ENCODE results near the gene ZNF837. TPM values are rescaled to one million over a fixed set of nuclear protein-coding genes. Genes with fewer than 3 reads are reported as not detected.
A peak's percentile ranks its signal among the peaks of the same experiment; 100 is the strongest.
"Not testable (repeated sequence)": the region's sequence is repeated elsewhere in the genome, so short reads cannot be mapped to it uniquely, and the experiment has no call there.

Gene ZNF837
- polyA plus RNA-seq, 1 donor = 1.6 TPM

GRCh38 chr19:58395979-58396627, 15.3 kb upstream of the ZNF837 start:
- DNase-seq = no peak

- DNase-seq = no peak
These were observed 14.6 kb upstream of the ZNF837 start, which contains the start of gene RNF225 for GRCh38 chr19:58395220-58395978. Gene RNF225, plus strand, starts transcription at chr19:58395656. Its CDS starts 434 bp downstream, at chr19:58396090.

GRCh38 chr19:58394821-58395219, 14.0 kb upstream of the ZNF837 start:
- no peak for DNase-seq

- no peak for DNase-seq
These were observed 12.8 kb upstream of the ZNF837 start for GRCh38 chr19:58393725-58394033.

- no peak for DNase-seq
These were observed 12.3 kb upstream of the ZNF837 start for GRCh38 chr19:58392945-58393724.

- DNase-seq = no peak
These were observed 7.3 kb upstream of the ZNF837 start for GRCh38 chr19:58388175-58388526.

GRCh38 chr19:58387338-58388174, 6.7 kb upstream of the ZNF837 start:
- no peak for DNase-seq

GRCh38 chr19:58386576-58387337, 5.9 kb upstream of the ZNF837 start, which contains the start of gene RPS5:
Gene RPS5, plus strand, starts transcription at chr19:58387269. Its CDS starts 869 bp downstream, at chr19:58388138.
- peak; percentile 97 for DNase-seq

GRCh38 chr19:58385891-58386575, 5.2 kb upstream of the ZNF837 start:
- no peak for DNase-seq

- DNase-seq = no peak
These were observed 4.6 kb upstream of the ZNF837 start for GRCh38 chr19:58385313-58385890.

- no peak for DNase-seq
These were observed 2.3 kb upstream of the ZNF837 start for GRCh38 chr19:58382997-58383603.

GRCh38 chr19:58381460-58382212, 806 bp upstream of the ZNF837 start:
- no peak for DNase-seq

GRCh38 chr19:58380037-58380661, 681 bp downstream of the ZNF837 start:
- no peak for DNase-seq

- no peak for DNase-seq
These were observed 1.6 kb downstream of the ZNF837 start for GRCh38 chr19:58379246-58379645.

- DNase-seq = not testable (repeated sequence)
These were observed 4.1 kb downstream of the ZNF837 start for GRCh38 chr19:58376724-58377123.

- DNase-seq = no peak
These were observed 6.6 kb downstream of the ZNF837 start for GRCh38 chr19:58374200-58374599.

GRCh38 chr19:58372311-58373133, 8.3 kb downstream of the ZNF837 start:
- no peak for DNase-seq

All from hindlimb muscle (tissue), 1 donor.